Activated T-helper 9 cell treated with anti-CD3 and anti-CD28 coated beads, Interleukin-2, amount 50 U/mL, for 16 hours (primary cell): ENCODE results near the gene SBF1.

Source experiments
- DNase-seq: peaks from one replicate; pipeline ENCODE4 v3.0.0-alpha.2; 2020; ENCODE audit warnings: low read depth

The SBF1 gene

GRCh38 chr22:50483977-50484853 is 9.4 kb upstream of the SBF1 start:
- no peak for DNase-seq

GRCh38 chr22:50483556-50483955 is 8.7 kb upstream of the SBF1 start:
- no peak for DNase-seq

GRCh38 chr22:50483106-50483505 is 8.3 kb upstream of the SBF1 start:
- DNase-seq = no peak

- no peak for DNase-seq
Measured at GRCh38 chr22:50482107-50483074, 7.6 kb upstream of the SBF1 start.

- peak; percentile 52 for DNase-seq
Measured at GRCh38 chr22:50481440-50482106, 6.7 kb upstream of the SBF1 start, which contains the start of gene ADM2. Gene ADM2, plus strand, starts transcription at chr22:50481543. Its CDS starts 305 bp downstream, at chr22:50481848.

GRCh38 chr22:50481045-50481439 is 6.2 kb upstream of the SBF1 start:
- DNase-seq = no peak

GRCh38 chr22:50479721-50480120 is 4.9 kb upstream of the SBF1 start:
- no peak for DNase-seq

GRCh38 chr22:50477923-50478322 is 3.1 kb upstream of the SBF1 start:
- no peak for DNase-seq

- DNase-seq = no peak
Measured at GRCh38 chr22:50476868-50477267, 2.0 kb upstream of the SBF1 start.

- no peak for DNase-seq
Measured at GRCh38 chr22:50475652-50476002, 792 bp upstream of the SBF1 start.

GRCh38 chr22:50473855-50474671 is 772 bp downstream of the SBF1 start:
- DNase-seq = no peak

- peak; percentile 19 for DNase-seq
Measured at GRCh38 chr22:50473088-50473487, 1.7 kb downstream of the SBF1 start.

GRCh38 chr22:50471962-50472361 is 2.9 kb downstream of the SBF1 start:
- no peak for DNase-seq

- no peak for DNase-seq
Measured at GRCh38 chr22:50471197-50471847, 3.5 kb downstream of the SBF1 start.

- no peak for DNase-seq
Measured at GRCh38 chr22:50470491-50470890, 4.3 kb downstream of the SBF1 start.

GRCh38 chr22:50469377-50470305 is 5.2 kb downstream of the SBF1 start:
- peak; percentile 90 for DNase-seq

- DNase-seq = no peak
Measured at GRCh38 chr22:50468626-50469025, 6.2 kb downstream of the SBF1 start.

- no peak for DNase-seq
Measured at GRCh38 chr22:50467773-50468440, 6.9 kb downstream of the SBF1 start.

- no peak for DNase-seq
Measured at GRCh38 chr22:50467341-50467740, 7.5 kb downstream of the SBF1 start.
